Neuronal stem cell (in vitro differentiated cells): Measurements from ENCODE around the gene RDH12.
"Not testable (repeated sequence)": the region's sequence is repeated elsewhere in the genome, so short reads cannot be mapped to it uniquely, and the experiment has no call there.

Source experiments
- DNase-seq: peaks from one replicate; pipeline ENCODE4 v3.0.0-alpha.2; 2013; ENCODE audit warnings: low spot score
- H2AFZ ChIP-seq: one replicate; pipeline ENCODE4 v1.6.1; 2013; ENCODE audit warnings: mild to moderate bottlenecking, low read length, inconsistent platforms
- H2AK5ac ChIP-seq: 2 replicates; pipeline ENCODE4 v1.6.1; 2013; ENCODE audit warnings: low read depth, mild to moderate bottlenecking, inconsistent platforms, low read length, moderate library complexity, mixed read lengths
- H2BK120ac ChIP-seq: 2 replicates; pipeline ENCODE4 v1.6.1; 2013; ENCODE audit warnings: low read depth, mild to moderate bottlenecking, inconsistent platforms, low read length, moderate library complexity, mixed read lengths
- H2BK12ac ChIP-seq: one replicate; pipeline ENCODE4 v1.6.1; 2013; ENCODE audit warnings: low read length, inconsistent platforms
- H2BK15ac ChIP-seq: 2 replicates; pipeline ENCODE4 v1.6.1; 2013; ENCODE audit warnings: mild to moderate bottlenecking, low read length, inconsistent platforms, mixed read lengths
- H2BK5ac ChIP-seq: one replicate; pipeline ENCODE4 v1.6.1; 2013; ENCODE audit warnings: inconsistent platforms, mild to moderate bottlenecking, low read length, moderate library complexity
- H3K14ac ChIP-seq: one replicate; pipeline ENCODE4 v1.6.1; 2013; ENCODE audit warnings: low read length, inconsistent platforms
- H3K18ac ChIP-seq: 2 replicates; pipeline ENCODE4 v1.6.1; 2013; ENCODE audit warnings: low read length, inconsistent platforms
- H3K23ac ChIP-seq: 2 replicates; pipeline ENCODE4 v1.6.1; 2013; ENCODE audit warnings: low read depth, mild to moderate bottlenecking, mixed read lengths, low read length, inconsistent platforms; ENCODE audit not compliant: poor library complexity
- H3K27ac ChIP-seq: replicated peaks from 3 replicates; pipeline ENCODE4 v1.5.1; 2013; ENCODE audit warnings: low read length, inconsistent platforms
- H3K27me3 ChIP-seq, 3 experiments: 2 replicates each; pipeline ENCODE4 v1.6.1; 2013; ENCODE audit warnings: low read length in 3 of 3, mild to moderate bottlenecking in 2 of 3, inconsistent platforms in 1 of 3, low read depth in 1 of 3, mixed read lengths in 1 of 3, moderate library complexity in 1 of 3; ENCODE audit not compliant: control insufficient read depth in 3 of 3, insufficient read depth in 3 of 3
- H3K36me3 ChIP-seq, 2 donors: replicated peaks in 1 of 2; 2 replicates each; pipeline ENCODE4 v1.6.1; 2013; ENCODE audit warnings: low read length in 2 of 2; ENCODE audit not compliant: control insufficient read depth in 2 of 2, insufficient read depth in 2 of 2
- H3K4ac ChIP-seq: 2 replicates; pipeline ENCODE4 v1.6.1; 2013; ENCODE audit warnings: inconsistent platforms, mild to moderate bottlenecking, low read length, moderate library complexity
- H3K4me1 ChIP-seq, 2 donors: 1 replicate in 1 of 2; 2 replicates in 1 of 2; pipeline ENCODE4 v1.6.1; 2013; ENCODE audit warnings: low read length in 2 of 2, low read depth in 1 of 2; ENCODE audit not compliant: control insufficient read depth in 2 of 2, insufficient read depth in 1 of 2
- H3K4me2 ChIP-seq: one replicate; pipeline ENCODE4 v1.6.1; 2013; ENCODE audit warnings: mild to moderate bottlenecking, low read length, inconsistent platforms; ENCODE audit not compliant: insufficient read depth, poor library complexity, severe bottlenecking
- H3K4me3 ChIP-seq, 2 donors: 2 replicates each; pipeline ENCODE4 v1.5.1; 2013; ENCODE audit warnings: low read length in 2 of 2, mild to moderate bottlenecking in 2 of 2, inconsistent platforms in 1 of 2, moderate library complexity in 1 of 2
- H3K79me1 ChIP-seq: one replicate; pipeline ENCODE4 v1.6.1; 2013; ENCODE audit warnings: low read depth, mild to moderate bottlenecking, inconsistent platforms, low read length, moderate library complexity
- H3K9ac ChIP-seq: one replicate; pipeline ENCODE4 v1.6.1; 2013; ENCODE audit warnings: mild to moderate bottlenecking, low read depth, low read length, inconsistent platforms; ENCODE audit not compliant: poor library complexity
- H3K9me3 ChIP-seq, 2 donors: replicated peaks in 1 of 2; 2 replicates each; pipeline versions ENCODE3 to v1.6.1; 2013; ENCODE audit warnings: low read length in 2 of 2, mild to moderate bottlenecking in 2 of 2, inconsistent platforms in 1 of 2, low read depth in 1 of 2, mixed read lengths in 1 of 2, moderate library complexity in 1 of 2; ENCODE audit not compliant: control insufficient read depth in 2 of 2, insufficient read depth in 1 of 2
- H4K8ac ChIP-seq: one replicate; pipeline ENCODE4 v1.6.1; 2013; ENCODE audit warnings: low read depth, mild to moderate bottlenecking, inconsistent platforms, low read length, moderate library complexity
- H4K91ac ChIP-seq: one replicate; pipeline ENCODE4 v1.6.1; 2013; ENCODE audit warnings: low read length, low read depth, mild to moderate bottlenecking, inconsistent platforms; ENCODE audit not compliant: poor library complexity
- WGBS, 2 donors: extraction: QIAGEN DNeasy Blood & Tissue Kit; methylation state at CpG; one replicate each; pipeline ENCODE4 v1.1.7; 2013; ENCODE audit warnings: missing lambda C conversion rate in 2 of 2, mixed read lengths in 1 of 2; ENCODE audit not compliant: insufficient read length in 2 of 2, insufficient replicate concordance in 1 of 2; ENCODE audit errors: extremely low coverage in 2 of 2; 5-methylcytosine and 5-hydroxymethylcytosine counted together

RDH12 gene

DNA sequence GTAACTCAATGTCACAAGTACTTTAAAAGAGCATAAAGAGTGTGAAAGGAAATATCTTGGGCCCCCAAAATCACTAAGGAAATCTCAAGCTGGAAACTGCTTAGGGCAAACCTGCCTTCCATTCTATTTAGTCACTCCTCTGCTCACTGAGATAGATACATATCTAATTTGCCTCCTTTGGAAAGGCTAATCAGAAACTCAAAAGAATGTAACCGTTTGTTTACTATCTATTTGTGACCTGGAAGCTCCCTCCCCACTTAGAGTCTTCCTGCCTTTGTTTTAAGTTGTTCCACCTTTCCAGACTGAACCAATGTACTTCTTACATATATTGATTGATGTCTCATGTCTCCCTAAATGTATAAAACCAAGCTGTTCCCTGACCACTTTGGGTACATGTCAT lies 8.1 kb downstream of the RDH12 start:
- H3K9me3 ChIP-seq = peaks cover 0 to 14% of the 10 kb centered on the region in 2 donors
- H2BK12ac ChIP-seq, H3K27ac ChIP-seq, H3K18ac ChIP-seq, H4K8ac ChIP-seq, H3K27me3 ChIP-seq, H3K9ac ChIP-seq, H3K4me2 ChIP-seq, DNase-seq, H3K4ac ChIP-seq, H3K79me1 ChIP-seq, H2AK5ac ChIP-seq, H3K23ac ChIP-seq, H3K4me1 ChIP-seq, H2BK120ac ChIP-seq, H3K14ac ChIP-seq, H2BK5ac ChIP-seq, H2AFZ ChIP-seq, H3K36me3 ChIP-seq, H4K91ac ChIP-seq, H3K4me3 ChIP-seq, H2BK15ac ChIP-seq: not testable (repeated sequence)
- no CpG with 5 or more reads among the region's 1 CpG for WGBS, 2 donors

DNA sequence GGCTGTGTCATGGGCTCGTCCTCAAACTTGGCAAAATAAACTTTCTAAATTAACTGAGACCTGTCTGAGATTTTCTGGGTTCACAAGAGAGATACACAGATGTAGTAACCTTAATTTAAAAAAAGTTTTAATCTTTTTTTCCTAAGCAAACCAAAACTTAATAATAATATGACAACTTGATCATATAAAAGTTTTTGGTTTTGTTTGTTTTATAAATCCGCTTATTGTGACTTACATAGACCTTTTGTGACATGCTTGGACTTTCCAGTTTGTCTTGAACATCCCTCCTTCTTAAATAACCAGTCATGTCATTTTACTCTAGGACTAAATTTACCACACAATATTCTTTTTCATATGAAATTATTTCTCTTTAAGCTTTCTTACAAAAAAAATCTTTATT lies 8.5 kb downstream of the RDH12 start:
- H2BK12ac ChIP-seq = no peak overlapping the region
- H2BK120ac ChIP-seq = no peak overlapping the region
- no peak overlapping the region for H2AFZ ChIP-seq
- H3K14ac ChIP-seq = no peak overlapping the region
- H3K79me1 ChIP-seq = no peaks in the 10 kb centered on the region
- H3K4me2 ChIP-seq = no peak overlapping the region
- no peak overlapping the region for H2AK5ac ChIP-seq
- no peaks in the 10 kb centered on the region for H3K27me3 ChIP-seq
- H4K91ac ChIP-seq = no peak overlapping the region
- H3K9ac ChIP-seq = no peak overlapping the region
- H3K27ac ChIP-seq = no peak overlapping the region
- no peaks in the 10 kb centered on the region for H3K36me3 ChIP-seq
- H3K18ac ChIP-seq = no peak overlapping the region
- H3K4me3 ChIP-seq = no peak overlapping the region
- WGBS, 2 donors = no CpG with 5 or more reads among the region's 2 CpGs
- peaks cover 0 to 14% of the 10 kb centered on the region in 2 donors for H3K9me3 ChIP-seq
- DNase-seq = no peak
- H2BK15ac ChIP-seq = no peak overlapping the region
- no peak overlapping the region for H4K8ac ChIP-seq
- H3K4me1 ChIP-seq = no peaks in the 10 kb centered on the region
- no peak overlapping the region for H2BK5ac ChIP-seq
- no peak overlapping the region for H3K23ac ChIP-seq
- no peak overlapping the region for H3K4ac ChIP-seq

DNA sequence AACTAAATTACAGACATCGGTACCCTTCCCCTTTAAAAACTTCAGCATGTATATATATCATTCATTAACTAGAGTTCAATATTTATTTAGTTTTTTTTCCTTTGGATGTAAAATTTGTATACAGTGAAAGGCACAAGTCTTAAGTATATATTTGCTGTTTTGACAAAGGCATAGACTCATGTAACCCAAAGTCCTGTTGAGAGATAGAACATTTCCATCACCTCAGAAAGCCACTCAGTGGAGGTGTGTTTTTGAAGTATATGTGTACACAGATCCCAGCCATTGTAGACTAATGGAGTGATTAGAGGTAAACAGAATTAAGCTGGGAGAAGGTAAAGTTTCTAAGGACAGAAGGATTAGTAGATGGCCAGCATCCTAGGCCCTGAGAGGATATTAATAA lies 15.4 kb downstream of the RDH12 start:
- Histone ChIP-seq H3K4me2 (no peak overlapping the region), H3K79me1 (no peaks in the 10 kb centered on the region), H2BK15ac (no peak overlapping the region), H3K27me3 (peaks cover 0 to 8% (median 0%) of the 10 kb centered on the region in 3 experiments), H3K36me3 (no peaks in the 10 kb centered on the region), H3K4me1 (no peaks in the 10 kb centered on the region), H3K4me3 (no peak overlapping the region), H4K91ac (no peak overlapping the region), H3K9me3 (no peaks in the 10 kb centered on the region), H3K18ac (no peak overlapping the region), H2AFZ (no peak overlapping the region), H2BK120ac (no peak overlapping the region), H3K27ac (no peak overlapping the region), H2BK5ac (no peak overlapping the region), H2BK12ac (no peak overlapping the region), H4K8ac (no peak overlapping the region), H3K23ac (no peak overlapping the region), H3K14ac (no peak overlapping the region), H2AK5ac (no peak overlapping the region), H3K9ac (no peak overlapping the region), H3K4ac (no peak overlapping the region)
- WGBS, 2 donors = 100% methylated on average over 1 of the region's 1 CpG
- DNase-seq = no peak

DNA sequence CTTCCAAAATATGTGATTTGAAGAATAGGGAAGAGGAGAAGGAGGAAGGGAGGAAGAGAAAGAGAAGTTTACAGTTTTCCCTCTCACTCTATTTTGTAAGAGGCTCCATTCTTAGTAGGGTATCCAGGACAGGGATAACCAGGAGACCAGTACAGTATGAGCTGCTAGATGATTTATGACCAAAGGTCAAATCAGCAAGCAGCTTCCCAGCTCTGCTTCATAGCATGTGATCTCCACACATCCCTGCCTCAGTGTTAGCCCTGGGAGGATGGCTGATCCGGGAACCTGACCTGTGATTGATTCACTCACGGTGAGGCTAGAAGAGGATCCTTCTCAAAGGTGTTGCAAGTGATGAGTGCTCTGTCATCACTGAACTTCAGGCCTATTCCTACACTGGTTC lies 16.6 kb downstream of the RDH12 start:
- Histone ChIP-seq H3K36me3 (no peaks in the 10 kb centered on the region), H3K4me1 (no peaks in the 10 kb centered on the region), H3K4me2 (no peak overlapping the region), H3K9ac (no peak overlapping the region), H3K4me3 (no peak overlapping the region), H2BK12ac (no peak overlapping the region), H2AK5ac (no peak overlapping the region), H4K91ac (no peak overlapping the region), H2BK5ac (no peak overlapping the region), H4K8ac (no peak overlapping the region), H3K27ac (no peak overlapping the region), H3K9me3 (no peaks in the 10 kb centered on the region), H3K14ac (no peak overlapping the region), H3K27me3 (peaks cover 0 to 8% (median 0%) of the 10 kb centered on the region in 3 experiments), H2BK15ac (no peak overlapping the region), H3K23ac (no peak overlapping the region), H3K4ac (no peak overlapping the region), H3K79me1 (no peaks in the 10 kb centered on the region), H3K18ac (no peak overlapping the region), H2BK120ac (no peak overlapping the region), H2AFZ (no peak overlapping the region)
- no peak for DNase-seq
- no CpG with 5 or more reads among the region's 2 CpGs for WGBS, 2 donors
